Breast epithelium (tissue), 3 donors: Measurements from ENCODE around the gene NTNG1.

Experiments used
- POLR2A ChIP-seq: fragments of 450-650 bp; IDR thresholded peaks from one replicate; pipeline ENCODE4 v1.6.1; 2016; ENCODE audit warnings: antibody characterized with exemption, mild to moderate bottlenecking, moderate library complexity
- POLR2AphosphoS5 ChIP-seq, 3 donors: sonication (generic); formaldehyde crosslinking; IDR thresholded peaks; one replicate each; pipeline ENCODE4 v1.6.1; 2017; ENCODE audit warnings: antibody characterized with exemption in 3 of 3
- TF ChIP-seq, protein P1 (sequence below), 3 donors: fragments of 450-650 bp; IDR thresholded peaks; one replicate each; pipeline ENCODE4 v1.5.1; 2016 to 2017; ENCODE audit warnings: antibody characterized with exemption in 3 of 3, mild to moderate bottlenecking in 3 of 3, moderate library complexity in 3 of 3

DNA sequence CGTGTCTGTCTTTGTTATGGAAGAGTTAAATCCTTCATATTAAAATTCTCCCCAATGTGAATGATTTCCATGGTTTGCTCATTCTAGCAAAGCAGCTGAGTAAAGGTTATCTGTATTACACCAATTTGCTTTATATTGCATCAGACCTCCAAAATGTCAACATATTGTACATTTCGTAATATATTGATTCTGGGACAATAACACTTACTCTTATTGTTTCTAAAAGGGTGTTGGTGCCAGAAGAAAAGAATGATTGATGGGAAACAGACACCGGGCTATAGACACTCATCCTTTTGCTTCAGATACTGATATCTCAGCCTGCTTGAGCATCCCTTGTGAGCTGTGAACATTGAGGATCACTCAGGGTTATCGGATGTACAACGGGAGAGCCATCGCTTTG, 7.0 kb downstream of the NTNG1 start:
- TF ChIP-seq, protein P1, sequence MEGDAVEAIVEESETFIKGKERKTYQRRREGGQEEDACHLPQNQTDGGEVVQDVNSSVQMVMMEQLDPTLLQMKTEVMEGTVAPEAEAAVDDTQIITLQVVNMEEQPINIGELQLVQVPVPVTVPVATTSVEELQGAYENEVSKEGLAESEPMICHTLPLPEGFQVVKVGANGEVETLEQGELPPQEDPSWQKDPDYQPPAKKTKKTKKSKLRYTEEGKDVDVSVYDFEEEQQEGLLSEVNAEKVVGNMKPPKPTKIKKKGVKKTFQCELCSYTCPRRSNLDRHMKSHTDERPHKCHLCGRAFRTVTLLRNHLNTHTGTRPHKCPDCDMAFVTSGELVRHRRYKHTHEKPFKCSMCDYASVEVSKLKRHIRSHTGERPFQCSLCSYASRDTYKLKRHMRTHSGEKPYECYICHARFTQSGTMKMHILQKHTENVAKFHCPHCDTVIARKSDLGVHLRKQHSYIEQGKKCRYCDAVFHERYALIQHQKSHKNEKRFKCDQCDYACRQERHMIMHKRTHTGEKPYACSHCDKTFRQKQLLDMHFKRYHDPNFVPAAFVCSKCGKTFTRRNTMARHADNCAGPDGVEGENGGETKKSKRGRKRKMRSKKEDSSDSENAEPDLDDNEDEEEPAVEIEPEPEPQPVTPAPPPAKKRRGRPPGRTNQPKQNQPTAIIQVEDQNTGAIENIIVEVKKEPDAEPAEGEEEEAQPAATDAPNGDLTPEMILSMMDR (IDR thresholded peaks at IDR 0.05), result no peak
- TF ChIP-seq POLR2A (no peak), POLR2AphosphoS5 (IDR thresholded peaks at IDR 0.05) (no peak)
